ENCODE results near the gene PRKAB2. TPM values are rescaled to one million over a fixed set of nuclear protein-coding genes. Genes with fewer than 3 reads are reported as not detected.

The PRKAB2 gene
- total RNA-seq, 3 donors from 2014 or later, result 16.6 to 27.2 (median 20.2) TPM

- Histone ChIP-seq H3K9me3 (no peaks in the 10 kb centered on the region), H3K36me3 (ENCODE audit: low read depth) (no peaks in the 10 kb centered on the region), H3K4me3 (no peak overlapping the region), H3K4me1 (ENCODE audit: low read depth) (no peaks in the 10 kb centered on the region)
- DNase-seq, result no peak
- TF ChIP-seq CTCF (IDR thresholded peaks at IDR 0.05), result no peak
- ATAC-seq, result no peak
- intact Hi-C loops (cut with DNase I, micrococcal nuclease), result no loop called here
Measured at GRCh38 chr1:147105909-147106308, 66.4 kb downstream of the PRKAB2 start.

Other genes with a start within 250 kb of the PRKAB2 start
- 10 to 100 TPM in 2 of 3 donors, 1 to 10 TPM in 1; 10.0 to 15.7 (median 14.2) TPM for gene NBPF12, start 234.1 kb downstream of the PRKAB2 start, total RNA-seq
- gene FMO5, start 52.9 kb upstream of the PRKAB2 start, total RNA-seq, result 100 to 1,000 TPM in 1 of 3 donors, 10 to 100 TPM in 2; 25.2 to 111 (median 55.7) TPM
- 10 to 100 TPM; 33.8 to 40.0 (median 34.5) TPM for gene CHD1L, start 70.2 kb upstream of the PRKAB2 start, total RNA-seq